Activated B cell treated with CpG ODN at 0.5 μM for 24 hours (primary cell): ENCODE data around the gene PADI1. TPM values are rescaled to one million over a fixed set of nuclear protein-coding genes. Genes with fewer than 3 reads are reported as not detected.

Source experiments
- ATAC-seq: fragments of 200-7000 bp; cut with Tn5 transposase; one replicate; pipeline ENCODE4 v1.10.0; 2021; ENCODE audit warnings: low read depth, mild to moderate bottlenecking, moderate library complexity
- CTCF ChIA-PET: fragments of 350-600 bp; sonication (Branson Sonifier 250); formaldehyde crosslinking; loops from one replicate; lab custom pipeline; 2021; ENCODE audit warnings: antibody characterized with exemption; lab: Charles Lee
- POLR2A ChIA-PET: fragments of 350-600 bp; sonication (Branson Sonifier 250); formaldehyde crosslinking; loops from one replicate; lab custom pipeline; 2021; ENCODE audit warnings: antibody characterized with exemption; lab: Charles Lee
- DNase-seq: peaks from one replicate; pipeline ENCODE4 v3.0.0; 2022
- H3K27ac Mint-ChIP-seq: one replicate; pipeline ENCODE4 v1.8.0; 2020; ENCODE audit warnings: mixed read lengths
- H3K27me3 Mint-ChIP-seq: one replicate; pipeline ENCODE4 v1.8.0; 2021; ENCODE audit warnings: mixed read lengths
- H3K36me3 Mint-ChIP-seq: one replicate; pipeline ENCODE4 v1.8.0; 2021; ENCODE audit warnings: low read depth, mixed read lengths
- H3K4me1 Mint-ChIP-seq: one replicate; pipeline ENCODE4 v1.8.0; 2021; ENCODE audit warnings: mixed read lengths
- H3K4me3 Mint-ChIP-seq: one replicate; pipeline ENCODE4 v1.8.0; 2020; ENCODE audit warnings: mild to moderate bottlenecking, mixed read lengths
- H3K9me3 Mint-ChIP-seq: one replicate; pipeline ENCODE4 v1.8.0; 2020; ENCODE audit warnings: mixed read lengths
- intact Hi-C: fragments of 100-400 bp; cut with micrococcal nuclease; formaldehyde crosslinking; loops from one replicate; pipeline ENCODE4 v1.15.1; 2024
- total RNA-seq: library from RNA; stranded (reverse); gene quantifications from 2 replicates; pipeline ENCODE4 v1.2.3, GENCODE V29; 2022
- TF ChIP-seq, protein P1 (sequence below): fragments of 200-600 bp; IDR thresholded peaks from one replicate; pipeline ENCODE4 v1.8.0; 2022; ENCODE audit warnings: antibody characterized with exemption, mild to moderate bottlenecking

The PADI1 gene
- total RNA-seq, 1 donor from 2014 or later: not detected

DNA sequence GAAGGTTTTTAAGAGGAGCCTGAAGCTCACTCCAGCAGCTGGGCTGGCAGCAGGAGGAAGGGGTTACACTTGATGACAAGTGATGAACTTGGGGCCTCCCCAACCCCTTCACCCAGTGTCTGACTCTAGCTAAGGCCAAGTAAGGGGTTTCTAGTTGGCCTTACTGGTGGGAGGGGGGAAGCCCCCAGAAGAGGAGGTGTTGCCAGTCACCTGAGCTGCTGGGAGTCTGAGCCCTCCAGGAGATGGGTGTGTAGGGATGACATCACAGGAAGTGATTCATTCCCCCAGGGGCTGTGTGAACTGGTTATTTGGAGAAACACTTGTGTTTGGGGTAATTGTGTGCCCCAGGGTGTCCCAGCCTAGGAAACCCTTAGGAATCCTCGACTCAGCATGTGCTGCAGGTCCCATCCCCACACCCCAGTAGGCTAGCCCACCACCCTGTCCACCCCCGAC, 3.1 kb downstream of the PADI1 start:
- ChIA-PET POLR2A (interaction anchor here (0.6 to 1.9 kb wide), 9 partner anchors 8 to 230 kb away, joined by 3 to 12 read pairs (median 6); no protein-coding TSS in a partner anchor), CTCF (interaction anchor here (1.3 to 1.7 kb wide), 4 partner anchors 29 to 83 kb away, joined by 3 to 8 read pairs (median 4); no protein-coding TSS in a partner anchor)
- DNase-seq (peak; percentile 43), ATAC-seq (peak; percentile 83)
- Mint-ChIP-seq H3K36me3 (no peaks in the 10 kb centered on the region), H3K4me3 (peak overlapping the region; percentile 42), H3K4me1 (peaks cover 30% of the 10 kb centered on the region), H3K27ac (peak overlapping the region; percentile 64), H3K27me3 (peaks cover 5% of the 10 kb centered on the region), H3K9me3 (no peaks in the 10 kb centered on the region)
- TF ChIP-seq, protein P1, sequence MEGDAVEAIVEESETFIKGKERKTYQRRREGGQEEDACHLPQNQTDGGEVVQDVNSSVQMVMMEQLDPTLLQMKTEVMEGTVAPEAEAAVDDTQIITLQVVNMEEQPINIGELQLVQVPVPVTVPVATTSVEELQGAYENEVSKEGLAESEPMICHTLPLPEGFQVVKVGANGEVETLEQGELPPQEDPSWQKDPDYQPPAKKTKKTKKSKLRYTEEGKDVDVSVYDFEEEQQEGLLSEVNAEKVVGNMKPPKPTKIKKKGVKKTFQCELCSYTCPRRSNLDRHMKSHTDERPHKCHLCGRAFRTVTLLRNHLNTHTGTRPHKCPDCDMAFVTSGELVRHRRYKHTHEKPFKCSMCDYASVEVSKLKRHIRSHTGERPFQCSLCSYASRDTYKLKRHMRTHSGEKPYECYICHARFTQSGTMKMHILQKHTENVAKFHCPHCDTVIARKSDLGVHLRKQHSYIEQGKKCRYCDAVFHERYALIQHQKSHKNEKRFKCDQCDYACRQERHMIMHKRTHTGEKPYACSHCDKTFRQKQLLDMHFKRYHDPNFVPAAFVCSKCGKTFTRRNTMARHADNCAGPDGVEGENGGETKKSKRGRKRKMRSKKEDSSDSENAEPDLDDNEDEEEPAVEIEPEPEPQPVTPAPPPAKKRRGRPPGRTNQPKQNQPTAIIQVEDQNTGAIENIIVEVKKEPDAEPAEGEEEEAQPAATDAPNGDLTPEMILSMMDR: no peak
- intact Hi-C loops: loop anchor here (1.0 to 2.0 kb wide), 2 partner anchors 67 to 79 kb away; no protein-coding TSS in a partner anchor

DNA sequence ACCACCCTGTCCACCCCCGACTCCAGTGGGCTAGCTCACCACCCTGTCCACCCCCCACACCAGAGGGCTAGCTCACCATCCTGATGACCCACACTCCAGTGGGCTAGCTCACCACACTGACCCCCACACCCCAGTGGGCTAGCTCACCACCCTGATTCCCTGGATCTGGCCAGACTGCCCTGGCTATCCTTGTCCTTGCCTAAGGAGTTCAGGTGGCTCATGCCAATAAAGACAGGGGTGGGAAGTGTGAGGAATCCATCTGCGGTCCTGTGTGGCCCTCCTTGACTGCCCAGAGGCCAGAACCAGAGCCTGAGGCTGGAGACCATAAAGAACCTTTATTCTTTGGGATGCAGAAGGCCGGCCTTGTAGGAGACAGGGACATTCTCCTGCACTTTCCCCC, 3.6 kb downstream of the PADI1 start:
- Mint-ChIP-seq H3K4me3 (no peak overlapping the region), H3K27me3 (peaks cover 9% of the 10 kb centered on the region), H3K9me3 (no peaks in the 10 kb centered on the region), H3K36me3 (no peaks in the 10 kb centered on the region), H3K27ac (peak overlapping the region; percentile 64), H3K4me1 (peaks cover 31% of the 10 kb centered on the region)
- CTCF ChIA-PET: interaction anchor here (1.6 to 1.7 kb wide), 2 partner anchors 28 to 83 kb away, joined by 5 to 8 read pairs; no protein-coding TSS in a partner anchor
- TF ChIP-seq, protein P1: no peak
- no peak for ATAC-seq
- DNase-seq: no peak
- POLR2A ChIA-PET: interaction anchor here (0.6 to 1.9 kb wide), 4 partner anchors 60 to 229 kb away, joined by 3 to 12 read pairs (median 7); no protein-coding TSS in a partner anchor
- intact Hi-C loops: loop anchor here (1.0 kb wide), 1 partner anchor 67 kb away; no protein-coding TSS in a partner anchor

DNA sequence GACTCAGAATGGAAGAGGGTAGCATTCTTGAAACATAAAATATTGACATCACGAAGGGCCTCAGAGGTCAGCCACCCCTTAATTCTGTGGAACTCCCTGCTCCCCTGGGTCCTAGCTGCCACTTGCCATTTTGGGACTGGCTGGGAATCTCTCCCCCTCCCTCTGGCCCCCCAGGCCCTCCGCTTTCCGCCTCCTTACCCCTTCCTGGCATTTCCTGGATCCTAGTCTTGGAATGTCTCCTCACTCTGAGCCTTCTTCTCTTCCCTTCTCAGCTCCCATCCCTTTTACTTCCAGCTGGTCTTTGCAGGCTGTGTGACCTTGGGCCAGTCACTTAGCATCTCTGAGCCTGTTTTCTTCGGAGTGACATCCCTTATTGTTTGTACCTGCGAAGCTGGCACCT, 4.5 kb downstream of the PADI1 start:
- ChIA-PET CTCF (no interaction called here), POLR2A (no interaction called here)
- DNase-seq: no peak
- H3K27ac Mint-ChIP-seq: no peak overlapping the region
- no peak overlapping the region for H3K4me3 Mint-ChIP-seq
- no peaks in the 10 kb centered on the region for H3K9me3 Mint-ChIP-seq
- peaks cover 17% of the 10 kb centered on the region for H3K27me3 Mint-ChIP-seq
- H3K4me1 Mint-ChIP-seq: peaks cover 31% of the 10 kb centered on the region
- no peaks in the 10 kb centered on the region for H3K36me3 Mint-ChIP-seq
- no peak for ATAC-seq
- TF ChIP-seq, protein P1: no peak
- intact Hi-C loops: no loop called here

DNA sequence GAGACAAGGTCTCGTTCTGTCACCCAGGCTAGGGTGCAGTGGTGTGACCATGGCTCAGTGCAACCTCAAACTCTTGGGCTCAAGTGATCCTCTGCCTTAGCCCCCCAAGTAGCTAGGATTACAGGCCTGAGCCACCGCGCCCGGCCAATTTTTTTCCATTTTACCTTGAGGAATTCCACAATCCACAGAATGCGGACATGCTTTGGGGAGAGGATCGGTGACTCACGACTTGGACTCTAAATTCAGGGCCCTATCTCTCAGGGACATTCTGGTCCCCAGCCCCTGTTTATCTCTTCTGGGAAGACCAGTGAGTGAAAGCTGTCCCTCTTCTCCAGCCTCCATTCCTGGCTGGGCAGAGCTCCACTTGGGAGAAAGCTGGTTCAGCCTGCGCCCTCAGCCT, 5.2 kb downstream of the PADI1 start:
- no peak overlapping the region for H3K27ac Mint-ChIP-seq
- H3K36me3 Mint-ChIP-seq: no peaks in the 10 kb centered on the region
- no peak for ATAC-seq
- no peaks in the 10 kb centered on the region for H3K9me3 Mint-ChIP-seq
- H3K4me1 Mint-ChIP-seq: peaks cover 32% of the 10 kb centered on the region
- intact Hi-C loops: no loop called here
- ChIA-PET POLR2A (no interaction called here), CTCF (no interaction called here)
- TF ChIP-seq, protein P1: no peak
- no peak overlapping the region for H3K4me3 Mint-ChIP-seq
- H3K27me3 Mint-ChIP-seq: peaks cover 18% of the 10 kb centered on the region
- no peak for DNase-seq

DNA sequence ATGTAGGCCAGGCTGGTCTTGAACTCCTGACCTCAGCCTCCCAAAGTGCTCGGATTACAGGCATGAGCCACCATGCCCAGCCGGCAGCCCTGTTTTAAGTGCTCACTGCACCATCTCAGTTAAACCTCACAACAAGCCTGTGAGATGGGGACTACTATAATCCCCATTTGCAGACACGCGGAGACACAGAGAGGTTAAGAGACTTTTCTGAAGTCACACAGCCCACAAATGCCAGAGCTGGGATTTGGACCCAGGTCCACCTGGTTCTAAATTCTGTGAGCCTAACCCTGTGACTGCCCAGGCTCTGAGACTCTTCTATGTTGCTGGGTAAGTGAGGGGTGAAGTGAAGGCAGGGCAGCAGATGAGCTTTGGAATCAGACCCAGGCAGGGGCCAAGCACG, 6.4 kb downstream of the PADI1 start:
- Mint-ChIP-seq H3K9me3 (no peaks in the 10 kb centered on the region), H3K36me3 (no peaks in the 10 kb centered on the region), H3K4me1 (peaks cover 33% of the 10 kb centered on the region), H3K27ac (no peak overlapping the region), H3K27me3 (peaks cover 27% of the 10 kb centered on the region), H3K4me3 (no peak overlapping the region)
- ATAC-seq (no peak), DNase-seq (no peak)
- TF ChIP-seq, protein P1: no peak
- intact Hi-C loops: no loop called here
- ChIA-PET CTCF (interaction anchor here (0.8 kb wide), 1 partner anchor 16 kb away, joined by 3 read pairs; no protein-coding TSS in a partner anchor), POLR2A (interaction anchor here (0.6 kb wide), 1 partner anchor 1657 kb away, joined by 3 read pairs; no protein-coding TSS in a partner anchor)
